Activated CD4-positive, alpha-beta T cell treated with anti-CD3 and anti-CD28 coated beads, Interleukin-2, amount 50 U/mL, for 48 hours (primary cell): ENCODE measurements around the gene GSE1.

Experiments
- DNase-seq, 2 experiments: peaks; one replicate each; pipeline ENCODE4 v3.0.0-alpha.2; 2020

Gene GSE1

GRCh38 chr16:85612801-85613603 lies at the start of gene GSE1:
Gene GSE1 (plus strand): TSS chr16:85613322. CDS start chr16:85613392, 70 bp downstream.
- peak; percentile 75 to 81 for DNase-seq

DNA sequence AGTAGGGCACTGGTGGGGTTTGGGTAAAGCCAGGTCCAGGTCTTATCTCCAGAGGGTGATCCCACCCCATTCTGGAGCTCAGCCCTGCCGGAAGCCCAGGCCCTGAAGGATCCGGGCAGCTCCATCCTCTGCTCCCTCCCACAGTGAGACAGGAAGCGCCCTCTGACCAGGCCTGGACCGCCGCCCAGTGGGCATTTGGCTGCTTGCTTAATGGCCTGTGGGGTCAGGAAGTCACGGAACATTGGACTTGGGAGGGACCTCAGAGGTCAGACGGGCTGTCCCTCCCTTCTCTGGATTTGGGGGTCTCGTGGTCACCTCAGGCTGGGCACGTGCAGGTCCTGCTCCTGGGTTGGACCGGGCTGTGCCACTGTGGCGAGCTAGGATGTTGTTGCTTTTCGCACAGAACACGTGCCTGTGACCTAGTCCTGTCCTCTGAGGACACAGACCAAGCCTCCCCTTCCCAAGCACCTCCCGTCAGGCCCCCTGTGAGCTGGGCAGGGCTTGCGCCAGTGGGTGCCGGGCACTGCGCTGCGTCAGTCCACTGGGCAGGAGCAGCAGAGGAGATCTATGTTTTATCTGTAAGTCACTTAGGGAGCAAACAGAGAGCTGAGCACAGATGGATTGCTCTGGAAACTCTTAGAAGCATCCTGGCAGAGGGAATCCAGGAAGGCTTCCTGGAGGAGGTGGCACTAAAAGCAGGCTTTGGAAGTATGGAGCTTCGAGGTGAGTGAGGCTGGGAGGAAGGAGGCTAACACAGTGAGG lies 49.4 kb upstream of the GSE1 start:
- no peak for DNase-seq

DNA sequence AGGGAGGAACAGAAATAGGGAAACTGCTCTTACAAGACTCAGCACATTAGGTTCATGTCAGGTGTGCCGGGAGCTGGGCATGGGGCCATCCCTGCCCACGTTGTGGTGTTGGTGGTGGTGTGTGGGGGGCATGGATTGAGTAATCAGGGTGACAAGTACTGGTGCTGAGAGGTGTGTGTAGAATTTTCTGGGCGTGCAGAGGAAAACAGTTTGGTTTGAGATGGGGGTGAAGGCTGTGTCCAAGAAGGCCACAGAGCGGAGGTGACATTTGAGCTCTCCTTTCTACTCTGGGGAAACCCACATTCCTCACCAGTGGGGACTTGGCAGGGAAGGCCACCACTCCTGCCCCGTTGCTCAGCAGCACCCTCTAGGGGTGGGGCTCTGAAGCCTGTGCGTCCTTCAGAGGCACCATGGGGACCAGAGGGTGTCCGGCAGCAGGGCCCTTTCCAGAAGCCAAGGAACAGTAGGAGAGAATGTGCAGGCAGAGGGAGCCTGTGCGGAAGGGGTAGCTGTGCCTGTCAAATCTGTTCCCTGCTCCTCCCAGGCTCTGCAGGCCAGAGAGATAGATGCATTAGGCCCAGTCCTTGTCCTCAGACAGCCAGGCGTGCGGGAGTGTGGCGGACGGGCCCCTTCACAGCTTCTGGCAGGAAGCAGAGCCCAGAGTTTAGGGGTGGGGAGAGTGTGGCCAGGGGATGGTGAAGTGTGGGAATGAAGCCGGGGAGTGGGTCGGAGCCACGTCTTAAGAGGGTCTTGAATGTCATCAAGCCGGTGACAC lies 48.7 kb upstream of the GSE1 start:
- DNase-seq = peak; percentile 64 to 71

DNA sequence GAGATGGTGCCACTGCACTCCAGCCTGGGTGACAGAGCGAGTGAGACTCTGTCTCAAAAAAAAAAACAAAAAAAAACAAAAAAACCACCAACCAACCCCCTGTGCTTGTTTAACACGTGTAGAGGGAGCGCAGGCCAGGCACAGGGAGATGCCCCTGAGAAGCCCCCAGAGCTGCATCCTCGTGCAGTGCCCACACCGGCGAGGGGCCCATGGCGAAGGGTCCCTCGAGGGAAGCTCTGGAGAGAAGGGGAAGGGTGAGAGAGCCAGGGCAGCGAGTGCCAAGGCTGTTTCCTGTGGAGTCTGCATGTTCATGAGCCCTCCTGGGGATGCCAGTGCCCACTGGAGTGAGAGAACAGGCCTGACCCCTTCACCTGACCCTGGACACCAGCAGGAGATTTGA lies 47.8 kb upstream of the GSE1 start:
- DNase-seq = no peak

GRCh38 chr16:85565801-85566526 lies 47.2 kb upstream of the GSE1 start:
- DNase-seq = no peak

GRCh38 chr16:85566561-85567100 lies 46.5 kb upstream of the GSE1 start:
- no peak for DNase-seq

- no peak for DNase-seq
Observed at GRCh38 chr16:85567101-85567866, 45.8 kb upstream of the GSE1 start.

DNA sequence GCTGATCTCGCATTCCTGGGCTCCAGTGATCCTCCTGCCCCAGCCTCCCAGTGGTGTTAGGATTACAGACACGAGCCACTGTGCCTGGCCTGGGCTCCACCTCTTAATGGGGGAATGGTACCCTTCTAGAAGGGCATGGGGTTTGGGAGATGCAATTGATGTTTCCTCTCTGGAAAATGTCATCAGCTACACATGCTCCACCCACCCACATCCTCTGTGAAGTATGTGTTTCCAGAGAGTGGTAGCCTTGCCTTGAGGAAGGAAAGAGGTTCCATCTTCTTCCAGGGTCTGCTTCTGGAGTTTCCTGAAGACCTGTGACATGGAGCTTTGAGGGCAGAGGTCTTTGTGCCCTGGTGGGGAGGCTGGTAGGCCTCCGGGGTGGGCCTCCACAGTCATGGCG lies 45.2 kb upstream of the GSE1 start:
- DNase-seq = no peak

DNA sequence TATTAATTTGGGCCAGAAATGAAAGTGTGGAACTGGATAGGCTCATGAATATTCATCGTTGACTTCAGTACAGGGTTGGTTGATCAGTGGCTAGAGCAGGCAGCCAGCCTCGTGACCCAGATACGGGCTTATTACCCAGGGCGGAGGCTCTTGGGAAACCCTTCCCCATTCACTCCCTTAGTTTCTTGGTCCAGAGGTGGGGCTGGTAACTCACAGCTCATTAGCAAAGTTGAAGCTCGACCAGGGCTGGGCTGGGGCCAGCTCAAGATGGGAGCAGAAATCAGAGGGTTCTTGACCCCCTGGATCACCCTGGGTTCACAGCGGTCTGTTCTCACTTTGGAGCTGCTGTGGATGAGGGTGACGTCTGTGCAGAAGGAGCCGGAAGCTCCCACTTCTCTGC lies 44.6 kb upstream of the GSE1 start:
- no peak for DNase-seq

- DNase-seq = no peak
Observed at GRCh38 chr16:85569039-85569614, 44.0 kb upstream of the GSE1 start.

GRCh38 chr16:85569615-85570212 lies 43.4 kb upstream of the GSE1 start:
- DNase-seq = peak; percentile 28 to 45

DNA sequence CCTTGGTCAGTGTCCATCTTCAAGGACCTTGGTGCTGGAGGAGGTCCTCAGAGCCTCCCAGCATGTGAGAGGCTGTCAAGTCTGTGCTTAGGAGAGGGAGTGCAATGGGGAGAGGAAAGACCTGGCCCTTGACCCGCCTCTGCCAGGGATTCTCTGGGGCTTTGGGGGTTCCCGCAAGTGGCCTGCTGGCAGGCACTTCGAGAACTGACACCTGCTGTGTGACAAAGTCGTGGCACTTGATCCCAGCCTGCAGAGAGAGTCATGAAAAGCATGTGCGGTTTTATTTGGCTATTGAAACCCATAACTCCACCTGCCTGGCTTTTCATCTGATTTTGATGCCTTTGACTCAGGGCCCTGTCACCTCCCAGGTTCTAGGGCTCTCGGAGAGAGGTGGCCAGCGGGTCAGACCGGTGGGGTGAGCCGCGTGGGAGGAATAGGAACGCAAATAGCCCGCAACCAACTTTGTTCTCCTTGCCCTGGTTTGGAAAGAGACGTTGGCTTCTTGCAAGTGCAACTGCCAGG lies 42.8 kb upstream of the GSE1 start:
- peak; percentile 16 to 35 for DNase-seq

DNA sequence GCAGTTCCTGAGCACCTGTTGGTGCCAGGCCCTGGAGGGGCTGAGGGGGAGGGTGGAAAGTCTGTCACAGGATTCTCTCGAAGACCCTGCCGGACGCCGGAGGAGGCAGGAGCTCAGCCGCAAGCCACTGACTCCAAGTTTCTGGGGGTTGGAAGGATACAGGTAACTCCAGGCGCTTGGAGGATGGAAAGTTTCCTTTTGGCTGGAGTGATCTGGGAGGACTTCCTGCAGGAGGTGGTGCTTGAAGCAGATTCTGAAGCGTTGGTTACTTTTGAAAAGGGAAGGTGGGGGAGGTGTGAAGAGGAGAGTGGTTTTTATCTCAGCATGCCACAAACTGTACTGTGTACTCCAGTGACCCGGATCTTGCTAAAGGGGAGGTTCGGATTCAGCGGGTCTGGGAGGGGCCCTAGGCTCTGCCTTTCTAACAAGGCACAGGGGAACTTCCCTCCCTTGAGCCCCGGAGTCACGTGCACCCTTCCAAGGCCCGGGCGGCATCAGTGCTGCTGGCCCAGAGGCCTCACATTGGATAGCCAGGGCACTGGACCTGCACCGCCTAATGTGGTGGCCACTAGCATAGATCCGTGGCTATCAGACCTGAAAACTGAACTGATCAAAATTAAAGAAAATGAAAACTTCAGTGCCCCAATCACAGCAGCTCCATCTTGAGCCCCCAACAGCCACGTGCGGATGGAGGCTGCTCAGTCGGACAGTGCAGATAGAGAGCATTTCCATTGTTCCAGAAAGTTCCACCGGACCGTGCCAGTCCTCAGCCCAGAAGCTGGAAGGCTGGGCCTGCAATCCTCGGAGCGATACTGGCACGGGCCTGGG lies 42.2 kb upstream of the GSE1 start:
- DNase-seq = no peak

DNA sequence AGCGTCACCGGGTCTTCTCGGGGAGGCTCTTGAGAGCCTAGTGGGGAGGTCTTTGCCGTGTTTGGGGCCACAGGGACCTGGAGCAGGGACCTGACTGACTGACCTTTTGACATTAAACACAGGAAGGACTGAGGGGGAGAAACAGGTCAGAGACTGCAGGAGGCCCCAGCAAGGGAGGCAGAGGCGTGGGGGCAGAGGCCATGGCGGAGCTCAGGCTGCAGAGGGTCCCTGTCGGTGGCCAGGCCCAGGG lies 41.6 kb upstream of the GSE1 start:
- no peak for DNase-seq

DNA sequence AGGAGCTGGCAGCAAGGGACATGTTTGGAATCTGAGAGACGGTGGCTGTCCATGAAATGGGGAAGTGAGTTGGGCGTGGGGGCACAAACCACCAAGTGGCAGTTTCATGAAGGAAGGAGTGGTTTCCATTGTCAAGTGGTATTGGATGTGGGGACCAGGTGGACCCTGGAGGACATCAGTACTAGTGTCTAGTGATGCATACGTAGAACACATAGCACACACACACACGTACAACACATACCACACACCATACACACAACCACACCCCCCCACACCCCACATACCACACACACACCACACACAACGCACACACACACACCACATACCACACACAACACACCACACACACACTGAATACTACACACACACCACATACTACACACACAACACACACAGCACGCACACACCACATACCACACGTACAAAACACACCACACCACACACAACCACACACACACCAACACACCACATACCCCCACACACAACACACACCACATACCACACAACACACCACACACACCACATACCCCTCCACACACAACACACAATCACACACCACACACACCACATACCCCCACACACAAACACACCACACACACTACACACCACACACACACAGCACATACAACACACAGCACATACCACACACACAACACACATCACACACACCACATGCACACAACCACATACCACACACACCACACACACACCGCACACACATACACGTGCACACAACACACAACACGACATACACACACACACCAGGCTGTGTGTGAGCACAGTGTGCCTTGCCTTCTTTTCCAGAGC lies 41.1 kb upstream of the GSE1 start:
- DNase-seq = no peak

- DNase-seq = no peak
Observed at GRCh38 chr16:85573045-85573695, 40.0 kb upstream of the GSE1 start.

GRCh38 chr16:85573696-85574641 lies 39.2 kb upstream of the GSE1 start:
- no peak for DNase-seq
